ENCODE results near the gene COL5A1. TPM values are rescaled to one million over a fixed set of nuclear protein-coding genes. Genes with fewer than 3 reads are reported as not detected.

COL5A1 gene
- total RNA-seq, 1 experiment from 2014 or later, result 9.5 TPM

DNA sequence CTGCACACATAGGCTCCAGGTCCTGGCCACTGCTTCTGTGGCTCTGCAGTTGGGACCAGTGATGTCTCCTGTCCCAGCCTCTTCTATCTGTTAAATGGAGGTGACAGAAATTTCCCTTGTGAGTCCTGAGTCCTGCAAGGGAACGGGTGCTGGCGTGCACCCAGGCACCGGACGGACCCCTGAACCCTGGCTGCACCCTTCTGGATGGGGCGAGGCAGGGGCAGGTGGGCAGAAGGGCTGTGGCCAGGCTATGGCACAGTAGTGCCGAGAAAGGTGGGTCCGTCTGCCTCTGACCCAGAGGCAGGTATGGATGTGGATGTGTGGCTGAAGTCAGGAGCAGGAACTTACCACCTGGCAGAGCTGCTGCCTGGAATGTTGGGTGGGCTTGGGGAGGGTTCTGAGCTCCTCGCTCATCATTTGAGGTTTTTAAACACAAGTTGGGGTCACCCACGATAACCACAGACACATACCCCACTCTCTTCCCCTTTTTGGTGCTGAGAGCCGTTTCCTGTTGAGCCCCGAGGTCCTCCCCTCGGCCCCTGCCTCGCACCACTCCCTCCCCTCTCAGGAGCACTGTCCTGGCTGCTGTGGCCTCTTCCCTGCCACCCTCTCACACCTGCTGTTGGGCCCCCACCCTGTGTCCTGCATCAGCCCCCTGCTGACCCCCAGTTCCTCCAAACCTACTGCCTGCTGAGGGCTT lies 82.0 kb downstream of the COL5A1 start:
- peaks cover 3 to 6% of the 10 kb centered on the region in 2 experiments; a peak in 3 of 4 replicates for H3K4me1 Mint-ChIP-seq
- Histone ChIP-seq H3K27ac (ENCODE audit: insufficient read length, low read depth, low read length) (no peak overlapping the region), H3T11ph (ENCODE audit: low read length) (no peak overlapping the region), H3K4ac (ENCODE audit: low read depth, low read length) (no peak overlapping the region), H3K18ac (ENCODE audit: insufficient read length, low read depth, low read length) (no peak overlapping the region), H4K20me1 (ENCODE audit: control insufficient read depth, insufficient read depth, insufficient read length) (no peaks in the 10 kb centered on the region), H2AFZ (ENCODE audit: low read length) (no peak overlapping the region), H2AK5ac (ENCODE audit: insufficient read length, low read length) (no peak overlapping the region), H3K9ac (ENCODE audit: extremely low read depth, insufficient read length, low read length) (no peak overlapping the region), H3K14ac (ENCODE audit: insufficient read depth, low read length) (no peak overlapping the region), H3K4me1 (ENCODE audit: insufficient read depth, low read length) (no peaks in the 10 kb centered on the region), H3K4me2 (ENCODE audit: insufficient read depth, insufficient read length, low read length) (no peak overlapping the region), H2BK15ac (ENCODE audit: low read depth, low read length) (no peak overlapping the region), H2BK120ac (ENCODE audit: low read depth, low read length, poor library complexity, severe bottlenecking) (no peak overlapping the region), H3K27me3 (ENCODE audit: insufficient read depth, low read length) (no peaks in the 10 kb centered on the region), H3K56ac (ENCODE audit: insufficient read length, low read depth, low read length) (no peak overlapping the region), H3K79me1 (ENCODE audit: insufficient read depth, low read depth, low read length, poor library complexity, severe bottlenecking) (no peaks in the 10 kb centered on the region), H4K8ac (replicated peaks; ENCODE audit: insufficient read length, low read depth, low read length) (no peak overlapping the region), H4K5ac (ENCODE audit: insufficient read length, low read depth, low read length) (no peak overlapping the region), H3K23me2 (ENCODE audit: insufficient read length, low read depth, low read length, poor library complexity, severe bottlenecking) (no peaks in the 10 kb centered on the region), H2BK20ac (ENCODE audit: low read depth, low read length, poor library complexity, severe bottlenecking) (no peak overlapping the region), H2BK5ac (ENCODE audit: insufficient read length, low read length) (no peak overlapping the region), H2BK12ac (ENCODE audit: insufficient read length, low read depth, low read length) (no peak overlapping the region), H3K23ac (ENCODE audit: insufficient read length, low read depth, low read length) (no peak overlapping the region), H4K91ac (ENCODE audit: insufficient read length, low read depth, low read length) (no peak overlapping the region), H3K79me2 (ENCODE audit: insufficient read depth, low read length) (no peaks in the 10 kb centered on the region), H3K9me3 (ENCODE audit: control insufficient read depth, low read depth, low read length) (no peaks in the 10 kb centered on the region)
- no peak for TF ChIP-seq CTCF (conservative IDR thresholded peaks at IDR 0.05)
- peak overlapping the region in 2 of 3 experiments; percentile 31 to 61; a peak in 3 of 7 replicates for H3K27ac Mint-ChIP-seq
- DNase-seq, result no peak
- H3K9me3 Mint-ChIP-seq, result no peaks in the 10 kb centered on the region
- no peak overlapping the region for H3K4me3 Mint-ChIP-seq
- no peaks in the 10 kb centered on the region; a peak in 1 of 7 replicates for H3K36me3 Mint-ChIP-seq (ENCODE audit: insufficient read depth in 1 of 3, low read depth in 3 of 3)
- no CpG with 5 or more reads among the region's 13 CpGs for WGBS (ENCODE audit: extremely low coverage, insufficient read length, low lambda C conversion rate)
- H3K27me3 Mint-ChIP-seq (ENCODE audit: low read depth), result no peaks in the 10 kb centered on the region; the same call in 1 of the 2 replicates
